ENCODE data around the gene KRT74. TPM values are rescaled to one million over a fixed set of nuclear protein-coding genes. Genes with fewer than 3 reads are reported as not detected.

The KRT74 gene
- total and polyA plus RNA-seq, 10 of the 15 experiments (the other 5 are each of a cell fraction or from before 2014, with no cell fraction given): not detected

- TF ChIP-seq NR2C2 (IDR thresholded peaks at IDR 0.05; ENCODE audit: borderline replicate concordance, control insufficient read depth, insufficient read length, low read depth) (no peak), RFX5 (IDR thresholded peaks at IDR 0.05; ENCODE audit: low read depth, low read length) (no peak), MXI1 (IDR thresholded peaks at IDR 0.05; ENCODE audit: low read depth, low read length) (no peak)
These were observed at the start of gene KRT74 (continued) for GRCh38 chr12:52573743-52574142.

- Histone ChIP-seq H3K4me1 (ENCODE audit: control insufficient read depth, insufficient read depth, low read length) (no peaks in the 10 kb centered on the region), H4K20me1 (ENCODE audit: control insufficient read depth, insufficient read depth) (no peaks in the 10 kb centered on the region), H3K9me3 (replicated peaks; ENCODE audit: control insufficient read depth, insufficient read depth, low read length) (no peaks in the 10 kb centered on the region), H3K36me3 (ENCODE audit: control insufficient read depth in 2 of 2, insufficient read depth in 2 of 2, low read length in 1 of 2) (no peaks in the 10 kb centered on the region), H3K79me2 (ENCODE audit: control insufficient read depth, insufficient read depth, low read length) (no peaks in the 10 kb centered on the region), H3K9ac (ENCODE audit: control insufficient read depth, insufficient read depth, low read length) (no peak overlapping the region), H3K4me3 (no peak overlapping the region), H2AFZ (ENCODE audit: control insufficient read depth, low read depth, low read length) (no peak overlapping the region), H3K4me2 (ENCODE audit: control insufficient read depth, insufficient read depth) (no peak overlapping the region), H3K27me3 (replicated peaks in 1 of 2; ENCODE audit: control insufficient read depth in 2 of 2, insufficient read depth in 2 of 2, low read length in 1 of 2) (peaks cover 0 to 1% of the 10 kb centered on the region in 2 experiments; a peak in 3 of 4 replicates), H3K27ac (ENCODE audit: control insufficient read depth, insufficient read depth) (no peak overlapping the region)
- DNase-seq (ENCODE audit: low read depth, low spot score) (no peak), ATAC-seq (no peak), FAIRE-seq (no peak)
- no peak for TF ChIP-seq RELA (IDR thresholded peaks at IDR 0.05; ENCODE audit: borderline replicate concordance, partially characterized antibody)
- no peak for TF ChIP-seq GABPA (IDR thresholded peaks at IDR 0.05; ENCODE audit: low read depth)
- TF ChIP-seq KDM1A (IDR thresholded peaks at IDR 0.05; ENCODE audit: borderline replicate concordance): no peak
- no peak for TF ChIP-seq EZH2 (IDR thresholded peaks at IDR 0.05; ENCODE audit: borderline replicate concordance, control insufficient read depth, low read depth, low read length)
- TF ChIP-seq ASH2L (IDR thresholded peaks at IDR 0.05; ENCODE audit: borderline replicate concordance, low read depth): no peak
- no peak for TF ChIP-seq SUPT20H (IDR thresholded peaks at IDR 0.05; ENCODE audit: borderline replicate concordance, control insufficient read depth, low read depth, low read length)
- no peak for TF ChIP-seq PKNOX1 (IDR thresholded peaks at IDR 0.05)
- no peak for TF ChIP-seq SREBF2 (IDR thresholded peaks at IDR 0.05; ENCODE audit: low read length)
- TF ChIP-seq NBN (IDR thresholded peaks at IDR 0.05): no peak
- no TSS peak for BruUV-seq (replicated peaks)
- intact Hi-C loops (cut with micrococcal nuclease; ENCODE audit: unreplicated experiment) (no loop called here), in situ Hi-C loops (cut with MboI) (no loop called here)
- 11% methylated on average over 5 of the region's 5 CpGs for WGBS (ENCODE audit: insufficient coverage, insufficient replicate concordance, low lambda C conversion rate, missing lambda C conversion rate)
- ChIA-PET RAD21 (ENCODE audit: unreplicated experiment) (no interaction called here), CTCF (no interaction called here), POLR2A (no interaction called here), SMC1A (ENCODE audit: uncharacterized antibody, unreplicated experiment) (no interaction called here)
These were observed 48.7 kb upstream of the KRT74 start for GRCh38 chr12:52622349-52622748.
